SK-N-MC (cell line): ENCODE results near the gene TRA2B.

Experiments used
- EZH2 ChIP-seq: fragments of 200-600 bp; sonication (generic); IDR thresholded peaks from one replicate; pipeline ENCODE4 v1.6.1; 2017; ENCODE audit warnings: antibody characterized with exemption
- POLR2AphosphoS5 ChIP-seq: IDR thresholded peaks from 2 replicates; pipeline ENCODE4 v1.6.1; 2012; ENCODE audit warnings: mild to moderate bottlenecking, low read depth, low read length, borderline replicate concordance

DNA sequence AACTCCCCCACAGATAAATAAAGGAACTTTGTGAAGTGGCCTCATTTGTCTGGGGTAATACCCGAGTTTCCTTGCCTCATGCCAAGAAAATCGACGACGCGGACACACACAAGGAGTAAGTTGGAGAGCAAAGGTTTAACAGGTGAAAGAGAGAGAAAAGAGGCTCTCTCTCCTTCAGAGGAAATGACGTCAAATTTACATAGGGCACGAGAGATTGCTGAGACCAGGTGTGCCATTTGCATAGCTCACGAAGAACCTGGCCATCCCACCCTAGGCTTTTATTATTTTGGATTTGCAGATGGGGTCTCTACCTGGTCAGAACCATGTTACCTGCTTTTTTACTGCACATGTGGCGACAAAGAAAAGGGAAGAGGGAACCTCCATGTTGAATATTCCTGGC lies 63.7 kb downstream of the TRA2B start:
- TF ChIP-seq EZH2 (no peak), POLR2AphosphoS5 (no peak)
